ENCODE data around the gene NEK7. TPM values are rescaled to one million over a fixed set of nuclear protein-coding genes. Genes with fewer than 3 reads are reported as not detected.

Gene NEK7
- total and polyA plus RNA-seq, 2 of the 8 experiments (the other 6 are each of a cell fraction or from before 2014, with no cell fraction given): 5.1 to 10.0 TPM

- TF ChIP-seq RAD21 (IDR thresholded peaks at IDR 0.05 in 1 of 2, conservative IDR thresholded peaks at IDR 0.05 in 1 of 2; ENCODE audit: low read depth in 2 of 2, low read length in 2 of 2) (no peak), HDAC6 (IDR thresholded peaks at IDR 0.05; ENCODE audit: low read depth, low read length) (no peak), SIX5 (IDR thresholded peaks at IDR 0.05; ENCODE audit: low read depth, low read length) (no peak), NANOG (IDR thresholded peaks at IDR 0.05; ENCODE audit: insufficient read depth, low read depth, low read length, poor library complexity, severe bottlenecking) (no peak), TAF7 (optimal IDR thresholded peaks at IDR 0.05; ENCODE audit: borderline replicate concordance, low read depth, low read length) (no peak), HDAC2 (IDR thresholded peaks at IDR 0.05; ENCODE audit: borderline replicate concordance in 1 of 2, low read depth in 2 of 2, low read length in 2 of 2) (peak in 1 of 2 experiments; percentile 30; a peak in 1 of 4 replicates), ATF3 (IDR thresholded peaks at IDR 0.05; ENCODE audit: insufficient read depth, low read depth, low read length) (no peak), POLR2A (IDR thresholded peaks at IDR 0.05; ENCODE audit: control extremely low read depth in 1 of 2, low read depth in 2 of 2, low read length in 2 of 2) (peak in 1 of 2 experiments; percentile 50; a peak in 1 of 3 replicates), BRCA1 (IDR thresholded peaks at IDR 0.05; ENCODE audit: low read depth, low read length) (no peak)
Measured at GRCh38 chr1:198157241-198157846, 546 bp downstream of the NEK7 start (continued).

All from H1 (cell line).